ENCODE data around the gene TRIP12.
"Not testable (repeated sequence)": the region's sequence is repeated elsewhere in the genome, so short reads cannot be mapped to it uniquely, and the experiment has no call there.

The TRIP12 gene

DNA sequence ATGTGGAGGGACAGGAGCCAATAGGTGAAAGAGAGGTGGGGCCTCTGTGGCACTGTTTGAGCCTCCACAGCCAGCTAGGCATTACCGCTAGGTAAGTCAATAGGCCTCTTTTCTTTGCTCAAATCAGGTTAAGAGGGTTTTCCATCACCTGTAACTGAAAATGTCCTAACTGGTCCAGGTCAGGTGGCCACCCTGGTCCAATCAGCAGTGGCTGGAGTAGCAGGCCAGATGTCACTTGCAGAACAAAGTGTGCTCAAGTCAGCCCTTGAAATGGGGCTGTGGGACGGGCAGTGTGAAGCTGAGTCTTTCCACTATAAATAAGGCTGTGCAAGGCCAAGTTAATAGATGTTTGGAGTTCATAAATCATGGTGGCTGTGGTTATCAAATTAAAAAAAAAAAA lies 21.4 kb upstream of the TRIP12 start:
- H3K27ac ChIP-seq (ENCODE audit: low read depth, low read length), result no peak overlapping the region
- H3K9ac ChIP-seq (ENCODE audit: low read length), result no peak overlapping the region
- no peaks in the 10 kb centered on the region for H3K27me3 ChIP-seq (ENCODE audit: control insufficient read depth, insufficient read depth, low read length)
- H3K4me1 ChIP-seq (ENCODE audit: control insufficient read depth, insufficient read depth, low read length), result peaks cover 6% of the 10 kb centered on the region; the same call in 1 of the 2 replicates
- no peak overlapping the region for H3K4me3 ChIP-seq (ENCODE audit: low read depth, low read length)
- no peaks in the 10 kb centered on the region for H3K9me3 ChIP-seq (ENCODE audit: control insufficient read depth, insufficient read depth, low read depth, low read length)
- H3K36me3 ChIP-seq (ENCODE audit: control insufficient read depth, insufficient read depth, low read length), result no peaks in the 10 kb centered on the region

- H3K4me1 ChIP-seq (ENCODE audit: control insufficient read depth, insufficient read depth, low read length), result peaks cover 6% of the 10 kb centered on the region; the same call in 1 of the 2 replicates
Measured at GRCh38 chr2:229942671-229943070, 20.9 kb upstream of the TRIP12 start.

DNA sequence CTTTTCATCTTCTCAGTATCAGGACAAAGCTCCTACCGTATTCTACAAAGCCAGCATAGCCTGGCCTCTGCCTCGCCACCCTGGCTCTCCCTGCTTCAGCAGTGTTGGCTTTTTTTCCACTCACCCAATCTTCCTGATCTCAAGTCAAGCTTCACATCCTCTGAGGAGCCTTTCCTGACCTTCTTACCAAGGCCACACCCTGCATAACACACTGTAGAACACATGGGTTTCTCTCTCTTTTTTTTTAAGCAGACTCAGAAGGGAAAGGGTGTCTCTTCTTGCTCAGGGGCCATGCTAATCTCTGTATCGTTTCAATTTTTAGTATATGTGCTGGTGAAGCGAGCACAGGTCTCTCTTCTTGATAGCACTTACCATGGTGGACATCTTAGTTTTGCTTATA lies 15.7 kb upstream of the TRIP12 start:
- no peaks in the 10 kb centered on the region for H3K9me3 ChIP-seq (ENCODE audit: control insufficient read depth, insufficient read depth, low read depth, low read length)
- no peaks in the 10 kb centered on the region for H3K4me1 ChIP-seq (ENCODE audit: control insufficient read depth, insufficient read depth, low read length)
- 0 out of 2 replicates have a peak, but pooled peaks cover 3% of the 10 kb centered on the region for H3K36me3 ChIP-seq (ENCODE audit: control insufficient read depth, insufficient read depth, low read length)
- H3K27ac ChIP-seq (ENCODE audit: low read depth, low read length), result no peak overlapping the region
- no peaks in the 10 kb centered on the region for H3K27me3 ChIP-seq (ENCODE audit: control insufficient read depth, insufficient read depth, low read length)
- no peak overlapping the region for H3K9ac ChIP-seq (ENCODE audit: low read length)
- no peak overlapping the region for H3K4me3 ChIP-seq (ENCODE audit: low read depth, low read length)

More at GRCh38 chr2:229942671-229943070, 20.9 kb upstream of the TRIP12 start:
- Histone ChIP-seq H3K4me3 (ENCODE audit: low read depth, low read length) (no peak overlapping the region), H3K27me3 (ENCODE audit: control insufficient read depth, insufficient read depth, low read length) (no peaks in the 10 kb centered on the region), H3K27ac (ENCODE audit: low read depth, low read length) (no peak overlapping the region), H3K9me3 (ENCODE audit: control insufficient read depth, insufficient read depth, low read depth, low read length) (no peaks in the 10 kb centered on the region), H3K36me3 (ENCODE audit: control insufficient read depth, insufficient read depth, low read length) (no peaks in the 10 kb centered on the region), H3K9ac (ENCODE audit: low read length) (no peak overlapping the region)

DNA sequence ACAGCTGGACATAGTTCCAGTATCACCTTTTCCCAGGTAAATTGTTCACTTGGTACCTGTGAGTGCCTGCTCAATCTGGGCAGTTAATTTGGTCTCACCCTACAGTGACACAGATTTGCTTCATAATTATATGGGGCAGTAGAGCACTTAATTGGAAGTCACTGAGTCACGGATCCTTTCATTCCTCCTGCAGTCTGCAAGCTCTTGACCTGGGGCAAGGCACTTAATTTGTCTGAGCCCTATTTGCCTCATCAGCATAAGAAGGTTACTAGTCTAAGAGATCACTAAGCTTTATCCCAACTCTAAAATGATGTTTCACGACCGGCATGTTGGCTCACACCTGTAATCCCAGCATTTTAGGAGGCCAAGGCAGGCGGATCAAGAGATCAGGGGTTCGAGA lies 9.4 kb upstream of the TRIP12 start:
- Histone ChIP-seq H3K9ac (ENCODE audit: low read length) (no peak overlapping the region), H3K36me3 (ENCODE audit: control insufficient read depth, insufficient read depth, low read length) (0 out of 2 replicates have a peak, but pooled peaks cover 3% of the 10 kb centered on the region), H3K27ac (ENCODE audit: low read depth, low read length) (no peak overlapping the region), H3K4me1 (ENCODE audit: control insufficient read depth, insufficient read depth, low read length) (peaks cover 5% of the 10 kb centered on the region; the same call in 1 of the 2 replicates), H3K9me3 (ENCODE audit: control insufficient read depth, insufficient read depth, low read depth, low read length) (no peaks in the 10 kb centered on the region), H3K4me3 (ENCODE audit: low read depth, low read length) (no peak overlapping the region), H3K27me3 (ENCODE audit: control insufficient read depth, insufficient read depth, low read length) (no peaks in the 10 kb centered on the region)

GRCh38 chr2:229930656-229931055 lies 8.8 kb upstream of the TRIP12 start:
- H3K4me3 ChIP-seq (ENCODE audit: low read depth, low read length), result no peak overlapping the region

DNA sequence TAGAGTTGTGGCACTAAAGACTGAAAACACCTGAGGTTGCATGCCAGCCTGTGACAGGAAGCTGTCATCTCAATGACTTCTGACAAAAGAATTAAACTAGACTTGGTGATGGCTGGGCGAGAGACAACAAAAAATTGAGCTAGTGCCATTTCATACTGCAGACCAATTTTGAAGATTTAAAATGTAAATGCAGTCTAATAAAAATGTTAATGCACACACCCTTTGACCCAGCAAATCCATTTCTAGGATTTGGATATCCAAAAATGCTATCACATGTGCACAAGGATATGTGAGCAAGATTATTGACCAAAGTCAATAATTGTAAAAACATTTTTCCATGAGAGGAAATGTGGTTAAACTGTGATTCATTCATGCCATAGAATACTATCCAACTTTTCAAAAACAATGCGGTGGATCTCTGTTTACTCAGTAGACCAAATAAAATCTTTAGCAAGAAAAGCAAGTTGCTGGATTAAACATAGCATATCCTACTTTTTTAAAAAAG lies 6.1 kb upstream of the TRIP12 start:
- H3K4me1 ChIP-seq (ENCODE audit: control insufficient read depth, insufficient read depth, low read length), result peaks cover 5% of the 10 kb centered on the region; the same call in 1 of the 2 replicates
- no peaks in the 10 kb centered on the region for H3K9me3 ChIP-seq (ENCODE audit: control insufficient read depth, insufficient read depth, low read depth, low read length)
- no peaks in the 10 kb centered on the region for H3K36me3 ChIP-seq (ENCODE audit: control insufficient read depth, insufficient read depth, low read length)
- no peak overlapping the region for H3K27ac ChIP-seq (ENCODE audit: low read depth, low read length)
- H3K9ac ChIP-seq (ENCODE audit: low read length), result no peak overlapping the region
- H3K27me3 ChIP-seq (ENCODE audit: control insufficient read depth, insufficient read depth, low read length), result no peaks in the 10 kb centered on the region
- H3K4me3 ChIP-seq (ENCODE audit: low read depth, low read length), result no peak overlapping the region

More at GRCh38 chr2:229930656-229931055, 8.8 kb upstream of the TRIP12 start:
- Histone ChIP-seq H3K27me3 (ENCODE audit: control insufficient read depth, insufficient read depth, low read length) (no peaks in the 10 kb centered on the region), H3K9me3 (ENCODE audit: control insufficient read depth, insufficient read depth, low read depth, low read length) (no peaks in the 10 kb centered on the region), H3K36me3 (ENCODE audit: control insufficient read depth, insufficient read depth, low read length) (0 out of 2 replicates have a peak, but pooled peaks cover 3% of the 10 kb centered on the region), H3K4me1 (ENCODE audit: control insufficient read depth, insufficient read depth, low read length) (peaks cover 5% of the 10 kb centered on the region; the same call in 1 of the 2 replicates), H3K9ac (ENCODE audit: low read length) (no peak overlapping the region), H3K27ac (ENCODE audit: low read depth, low read length) (no peak overlapping the region)

DNA sequence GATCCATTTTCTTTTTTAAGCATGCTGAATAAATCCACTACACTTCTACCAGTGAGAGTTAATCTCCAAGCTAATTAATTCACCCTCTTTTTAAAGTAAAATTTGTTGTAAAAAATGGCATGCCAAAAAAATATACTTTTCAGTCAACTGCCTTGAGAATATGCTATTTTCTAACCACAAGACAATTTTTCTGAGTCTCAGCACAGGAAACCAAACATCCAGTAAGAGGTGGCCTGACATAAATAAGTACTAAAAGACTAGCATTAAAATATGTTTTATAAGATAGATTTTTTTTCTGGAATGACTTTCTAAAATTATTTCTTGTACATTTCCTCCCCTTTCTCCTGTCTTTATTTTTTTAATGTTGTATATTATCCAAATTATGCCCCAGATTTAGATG lies 3.4 kb upstream of the TRIP12 start:
- Histone ChIP-seq H3K36me3 (ENCODE audit: control insufficient read depth, insufficient read depth, low read length) (no peaks in the 10 kb centered on the region), H3K9ac (ENCODE audit: low read length) (no peak overlapping the region), H3K27ac (ENCODE audit: low read depth, low read length) (no peak overlapping the region), H3K27me3 (ENCODE audit: control insufficient read depth, insufficient read depth, low read length) (no peaks in the 10 kb centered on the region), H3K4me1 (ENCODE audit: control insufficient read depth, insufficient read depth, low read length) (no peaks in the 10 kb centered on the region), H3K9me3 (ENCODE audit: control insufficient read depth, insufficient read depth, low read depth, low read length) (no peaks in the 10 kb centered on the region), H3K4me3 (ENCODE audit: low read depth, low read length) (no peak overlapping the region)

GRCh38 chr2:229924541-229924940 lies 2.7 kb upstream of the TRIP12 start:
- H3K9ac ChIP-seq (ENCODE audit: low read length), result not testable (repeated sequence)

GRCh38 chr2:229922449-229923386 lies 909 bp upstream of the TRIP12 start, which contains the start of gene FBXO36:
TSS of gene FBXO36 (plus strand) at chr2:229922503. CDS start at chr2:229922514, 11 bp downstream.
- H3K4me1 ChIP-seq (ENCODE audit: control insufficient read depth, insufficient read depth, low read length), result peaks cover 5% of the 10 kb centered on the region; the same call in 1 of the 2 replicates
- no peaks in the 10 kb centered on the region for H3K27me3 ChIP-seq (ENCODE audit: control insufficient read depth, insufficient read depth, low read length)
- H3K27ac ChIP-seq (ENCODE audit: low read depth, low read length), result peak within 1 kb of the TSS; percentile 94
- no peaks in the 10 kb centered on the region for H3K9me3 ChIP-seq (ENCODE audit: control insufficient read depth, insufficient read depth, low read depth, low read length)
- peaks cover 8% of the 10 kb centered on the region for H3K36me3 ChIP-seq (ENCODE audit: control insufficient read depth, insufficient read depth, low read length)
- peak within 1 kb of the TSS; percentile 85 for H3K9ac ChIP-seq (ENCODE audit: low read length)
- H3K4me3 ChIP-seq (ENCODE audit: low read depth, low read length), result peak within 1 kb of the TSS; percentile 96

More at GRCh38 chr2:229924541-229924940, 2.7 kb upstream of the TRIP12 start:
- not testable (repeated sequence) for H3K9me3 ChIP-seq (ENCODE audit: control insufficient read depth, insufficient read depth, low read depth, low read length); H3K4me3 ChIP-seq (ENCODE audit: low read depth, low read length); H3K36me3 ChIP-seq (ENCODE audit: control insufficient read depth, insufficient read depth, low read length); H3K4me1 ChIP-seq (ENCODE audit: control insufficient read depth, insufficient read depth, low read length); H3K27ac ChIP-seq (ENCODE audit: low read depth, low read length); H3K27me3 ChIP-seq (ENCODE audit: control insufficient read depth, insufficient read depth, low read length)

GRCh38 chr2:229921101-229921891 lies 513 bp downstream of the TRIP12 start:
- no peaks in the 10 kb centered on the region for H3K27me3 ChIP-seq (ENCODE audit: control insufficient read depth, insufficient read depth, low read length)
- peak overlapping the region; percentile 94; the same call in 1 of the 2 replicates for H3K27ac ChIP-seq (ENCODE audit: low read depth, low read length)
- H3K9ac ChIP-seq (ENCODE audit: low read length), result peak overlapping the region; percentile 84
- H3K4me3 ChIP-seq (ENCODE audit: low read depth, low read length), result peak overlapping the region; percentile 96
- H3K9me3 ChIP-seq (ENCODE audit: control insufficient read depth, insufficient read depth, low read depth, low read length), result no peaks in the 10 kb centered on the region
- peaks cover 12% of the 10 kb centered on the region for H3K36me3 ChIP-seq (ENCODE audit: control insufficient read depth, insufficient read depth, low read length)
- peaks cover 5% of the 10 kb centered on the region; the same call in 1 of the 2 replicates for H3K4me1 ChIP-seq (ENCODE audit: control insufficient read depth, insufficient read depth, low read length)

Measured in HUES6 (cell line).